OCI-LY3 (cell line): Measurements from ENCODE around the gene DHCR7.

Experiments
- H2AFZ ChIP-seq: fragments of 200-600, 300-600 bp; shearing (Covaris generic); 2 replicates; pipeline ENCODE4 v1.6.0; 2014; ENCODE audit warnings: antibody characterized with exemption, low read depth, low read length
- H3K27ac ChIP-seq: fragments of 200-600, 300-600 bp; sonication (generic); 2 replicates; pipeline ENCODE4 v1.5.1; 2014; ENCODE audit warnings: mild to moderate bottlenecking, low read length, moderate library complexity, mixed read lengths
- H3K27me3 ChIP-seq: fragments of 200-600, 300-600 bp; sonication (generic); 2 replicates; pipeline ENCODE4 v1.6.1; 2014; ENCODE audit warnings: low read depth, low read length, mixed read lengths
- H3K36me3 ChIP-seq: fragments of 200-600, 300-600 bp; sonication (generic); replicated peaks from 2 replicates; pipeline ENCODE3; 2014; ENCODE audit warnings: low read depth, low read length, mixed read lengths
- H3K4me1 ChIP-seq: fragments of 300-600, 200-600 bp; sonication (generic); 2 replicates; pipeline ENCODE4 v1.6.1; 2014; ENCODE audit warnings: low read length, mixed read lengths
- H3K4me2 ChIP-seq: fragments of 200-600, 300-600 bp; sonication (generic); 2 replicates; pipeline ENCODE4 v1.6.1; 2014; ENCODE audit warnings: low read length, mixed read lengths
- H3K4me3 ChIP-seq: fragments of 300-600, 200-600 bp; sonication (generic); 2 replicates; pipeline ENCODE4 v1.5.1; 2014; ENCODE audit warnings: antibody characterized with exemption, mild to moderate bottlenecking, low read length, moderate library complexity
- H3K79me2 ChIP-seq: fragments of 300-600, 200-600 bp; shearing (Covaris generic); 2 replicates; pipeline ENCODE4 v1.6.1; 2014; ENCODE audit warnings: mild to moderate bottlenecking, low read length, mixed read lengths
- H3K9ac ChIP-seq: fragments of 300-600, 200-600 bp; shearing (Covaris generic); 2 replicates; pipeline ENCODE4 v1.6.0; 2014; ENCODE audit warnings: mild to moderate bottlenecking, low read length, moderate library complexity
- H3K9me3 ChIP-seq: fragments of 200-600, 300-600 bp; shearing (Covaris generic); 2 replicates; pipeline ENCODE4 v1.6.1; 2014; ENCODE audit warnings: low read length, mixed read lengths; ENCODE audit not compliant: insufficient read depth
- H4K20me1 ChIP-seq: fragments of 200-600, 300-600 bp; sonication (generic); 2 replicates; pipeline ENCODE4 v1.6.1; 2016; ENCODE audit warnings: low read length, mixed read lengths; ENCODE audit not compliant: insufficient read depth
- EZH2phosphoT487 ChIP-seq: fragments of 200-600 bp; shearing (Covaris generic); IDR thresholded peaks from 2 replicates; pipeline ENCODE4 v1.6.1; 2018; ENCODE audit warnings: antibody characterized with exemption, mixed run types, low read depth
- TF ChIP-seq, protein P1 (sequence below): fragments of 200-600, 300-600 bp; sonication (generic); IDR thresholded peaks from 2 replicates; pipeline ENCODE4 v1.5.1; 2014; ENCODE audit warnings: antibody characterized with exemption, low read length, low read depth

DHCR7 gene

DNA sequence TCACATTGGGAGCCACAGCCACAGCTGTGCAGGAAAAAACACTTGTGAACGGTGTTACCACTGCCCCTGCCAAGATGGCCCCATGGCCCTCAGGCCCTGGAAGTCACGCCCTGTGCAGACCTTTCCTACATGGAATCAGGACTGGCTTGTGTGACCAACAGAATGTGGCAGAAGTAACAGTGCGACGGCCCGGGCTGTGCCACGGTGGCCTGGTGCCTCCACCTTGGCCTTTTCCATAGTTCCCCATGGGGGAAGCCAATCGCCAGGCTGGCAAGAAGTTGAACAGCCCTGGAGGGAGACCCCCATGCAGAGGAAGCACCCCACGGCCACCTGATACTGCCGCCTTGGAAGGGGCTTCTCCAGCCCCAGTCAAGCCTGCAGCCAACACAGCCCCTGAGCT, 48.0 kb downstream of the DHCR7 start:
- TF ChIP-seq, protein P1, sequence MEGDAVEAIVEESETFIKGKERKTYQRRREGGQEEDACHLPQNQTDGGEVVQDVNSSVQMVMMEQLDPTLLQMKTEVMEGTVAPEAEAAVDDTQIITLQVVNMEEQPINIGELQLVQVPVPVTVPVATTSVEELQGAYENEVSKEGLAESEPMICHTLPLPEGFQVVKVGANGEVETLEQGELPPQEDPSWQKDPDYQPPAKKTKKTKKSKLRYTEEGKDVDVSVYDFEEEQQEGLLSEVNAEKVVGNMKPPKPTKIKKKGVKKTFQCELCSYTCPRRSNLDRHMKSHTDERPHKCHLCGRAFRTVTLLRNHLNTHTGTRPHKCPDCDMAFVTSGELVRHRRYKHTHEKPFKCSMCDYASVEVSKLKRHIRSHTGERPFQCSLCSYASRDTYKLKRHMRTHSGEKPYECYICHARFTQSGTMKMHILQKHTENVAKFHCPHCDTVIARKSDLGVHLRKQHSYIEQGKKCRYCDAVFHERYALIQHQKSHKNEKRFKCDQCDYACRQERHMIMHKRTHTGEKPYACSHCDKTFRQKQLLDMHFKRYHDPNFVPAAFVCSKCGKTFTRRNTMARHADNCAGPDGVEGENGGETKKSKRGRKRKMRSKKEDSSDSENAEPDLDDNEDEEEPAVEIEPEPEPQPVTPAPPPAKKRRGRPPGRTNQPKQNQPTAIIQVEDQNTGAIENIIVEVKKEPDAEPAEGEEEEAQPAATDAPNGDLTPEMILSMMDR: no peak
- no peak for TF ChIP-seq EZH2phosphoT487
- H3K9me3 ChIP-seq: no peaks in the 10 kb centered on the region
- H2AFZ ChIP-seq: no peak overlapping the region
- no peaks in the 10 kb centered on the region for H3K36me3 ChIP-seq
- H3K27ac ChIP-seq: no peak overlapping the region
- no peaks in the 10 kb centered on the region for H3K79me2 ChIP-seq
- H3K4me3 ChIP-seq: no peak overlapping the region
- H4K20me1 ChIP-seq: no peaks in the 10 kb centered on the region
- H3K4me2 ChIP-seq: no peak overlapping the region
- no peak overlapping the region for H3K9ac ChIP-seq
- no peaks in the 10 kb centered on the region for H3K4me1 ChIP-seq
- H3K27me3 ChIP-seq: no peaks in the 10 kb centered on the region

DNA sequence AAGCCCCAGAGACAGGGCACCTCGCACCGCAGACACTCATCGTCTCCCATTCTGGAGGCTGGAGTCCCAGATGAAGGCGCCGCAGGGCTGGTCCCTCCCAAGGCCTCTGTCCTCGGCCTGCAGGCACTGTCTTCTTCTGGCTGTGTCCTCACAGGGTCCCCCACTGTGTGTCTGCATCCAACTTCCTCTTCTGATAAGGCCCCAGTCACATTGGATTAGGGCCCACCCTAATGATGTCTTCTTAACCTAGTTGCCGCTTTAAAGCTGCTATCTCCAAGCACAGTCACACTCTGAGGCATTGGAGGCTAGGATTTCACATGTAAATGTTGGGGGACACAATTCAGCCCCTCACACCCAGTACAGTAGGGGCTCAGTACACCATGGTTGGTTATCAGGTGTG, 48.9 kb downstream of the DHCR7 start:
- Histone ChIP-seq H3K27me3 (no peaks in the 10 kb centered on the region), H3K4me2 (no peak overlapping the region), H2AFZ (no peak overlapping the region), H3K4me3 (no peak overlapping the region), H3K4me1 (no peaks in the 10 kb centered on the region), H3K79me2 (no peaks in the 10 kb centered on the region), H3K36me3 (no peaks in the 10 kb centered on the region), H4K20me1 (no peaks in the 10 kb centered on the region), H3K27ac (no peak overlapping the region), H3K9me3 (no peaks in the 10 kb centered on the region), H3K9ac (no peak overlapping the region)
- TF ChIP-seq, protein P1: no peak
- TF ChIP-seq EZH2phosphoT487: no peak

DNA sequence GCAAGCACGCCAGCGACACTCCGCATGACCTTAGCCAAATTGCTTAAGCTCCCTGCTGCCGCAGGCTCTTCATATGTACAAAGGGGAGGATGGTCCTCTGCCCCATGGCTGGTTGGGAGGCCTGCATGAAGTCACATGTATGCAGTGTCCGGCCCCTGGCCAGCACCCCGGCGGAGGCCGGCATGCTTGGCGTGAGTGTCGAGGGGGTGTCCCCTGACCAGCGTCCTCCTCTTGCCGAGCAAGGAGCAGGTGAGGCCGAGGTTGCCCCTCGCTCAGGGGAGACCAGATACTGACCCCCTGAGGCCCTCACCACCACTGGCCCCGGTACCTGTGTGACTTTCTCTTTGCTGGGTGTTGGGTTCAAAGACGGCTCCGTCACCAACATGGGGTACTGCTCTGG, 50.2 kb downstream of the DHCR7 start:
- no peak overlapping the region for H2AFZ ChIP-seq
- TF ChIP-seq, protein P1: no peak
- TF ChIP-seq EZH2phosphoT487: no peak
- H3K36me3 ChIP-seq: no peaks in the 10 kb centered on the region
- no peak overlapping the region for H3K9ac ChIP-seq
- no peaks in the 10 kb centered on the region for H4K20me1 ChIP-seq
- H3K4me2 ChIP-seq: no peak overlapping the region
- no peaks in the 10 kb centered on the region for H3K9me3 ChIP-seq
- H3K79me2 ChIP-seq: no peaks in the 10 kb centered on the region
- no peak overlapping the region for H3K4me3 ChIP-seq
- H3K27me3 ChIP-seq: peaks cover 7% of the 10 kb centered on the region; the same call in 1 of the 2 replicates
- no peaks in the 10 kb centered on the region for H3K4me1 ChIP-seq
- no peak overlapping the region for H3K27ac ChIP-seq

DNA sequence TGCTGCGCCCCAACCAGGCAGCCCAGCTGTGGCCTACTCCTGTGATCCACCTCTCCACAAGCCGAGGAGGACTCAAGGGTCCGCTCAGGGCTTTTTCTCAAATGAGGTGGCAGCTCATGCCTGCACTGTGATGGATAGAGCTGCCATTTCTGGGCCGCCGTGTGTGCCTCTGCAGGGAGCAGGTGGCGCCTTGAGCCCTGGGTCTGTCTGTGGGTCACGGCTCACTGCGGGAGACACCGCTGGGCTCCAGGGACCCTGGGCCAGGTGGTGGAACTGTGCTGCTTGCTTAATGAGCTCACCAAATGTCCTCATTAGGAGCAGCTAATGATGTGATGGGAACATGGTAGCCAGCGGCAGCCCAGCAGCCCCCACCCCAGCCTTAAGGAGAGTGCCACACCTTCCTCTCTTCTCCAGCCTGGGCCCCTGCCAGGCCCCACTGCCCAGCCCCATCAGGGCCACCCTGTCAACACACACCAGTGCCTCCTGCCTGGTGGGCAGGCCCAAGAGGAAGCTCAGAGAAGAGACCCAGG, 50.8 kb downstream of the DHCR7 start:
- Histone ChIP-seq H3K4me1 (no peaks in the 10 kb centered on the region), H3K79me2 (no peaks in the 10 kb centered on the region), H4K20me1 (no peaks in the 10 kb centered on the region), H3K36me3 (no peaks in the 10 kb centered on the region), H3K9me3 (no peaks in the 10 kb centered on the region), H3K27ac (no peak overlapping the region), H3K4me3 (no peak overlapping the region), H3K27me3 (peaks cover 13% of the 10 kb centered on the region), H3K4me2 (no peak overlapping the region), H2AFZ (no peak overlapping the region), H3K9ac (no peak overlapping the region)
- TF ChIP-seq EZH2phosphoT487: no peak
- TF ChIP-seq, protein P1: no peak
